HG03060 (cell line): ENCODE measurements around the gene CEACAM8.
"Not testable (repeated sequence)": the region's sequence is repeated elsewhere in the genome, so short reads cannot be mapped to it uniquely, and the experiment has no call there.

Experiments
- ATAC-seq: cut with Tn5 transposase; IDR thresholded peaks from one replicate; pipeline ENCODE4 v1.9.1; 2021; ENCODE audit warnings: low read depth, moderate number of reproducible peaks; ENCODE audit not compliant: unreplicated experiment

CEACAM8 gene

GRCh38 chr19:42576241-42576640, 18.5 kb downstream of the CEACAM8 start:
- ATAC-seq: no peak

- no peak for ATAC-seq
Observed at GRCh38 chr19:42573642-42574041, 21.1 kb downstream of the CEACAM8 start.

- no peak for ATAC-seq
Observed at GRCh38 chr19:42571116-42571515, 23.6 kb downstream of the CEACAM8 start.

- ATAC-seq: no peak
Observed at GRCh38 chr19:42569193-42569592, 25.5 kb downstream of the CEACAM8 start.

- ATAC-seq: no peak
Observed at GRCh38 chr19:42568006-42568405, 26.7 kb downstream of the CEACAM8 start.

GRCh38 chr19:42567567-42567966, 27.2 kb downstream of the CEACAM8 start:
- no peak for ATAC-seq

GRCh38 chr19:42563352-42564210, 31.1 kb downstream of the CEACAM8 start:
- no peak for ATAC-seq

- no peak for ATAC-seq
Observed at GRCh38 chr19:42561512-42561911, 33.2 kb downstream of the CEACAM8 start.

GRCh38 chr19:42560731-42561130, 34.0 kb downstream of the CEACAM8 start:
- no peak for ATAC-seq

- ATAC-seq: no peak
Observed at GRCh38 chr19:42558450-42559150, 36.1 kb downstream of the CEACAM8 start.

GRCh38 chr19:42557386-42557871, 37.3 kb downstream of the CEACAM8 start:
- not testable (repeated sequence) for ATAC-seq

GRCh38 chr19:42555801-42556200, 38.9 kb downstream of the CEACAM8 start:
- ATAC-seq: no peak

- ATAC-seq: no peak
Observed at GRCh38 chr19:42555317-42555716, 39.4 kb downstream of the CEACAM8 start.

GRCh38 chr19:42554046-42554575, 40.6 kb downstream of the CEACAM8 start:
- ATAC-seq: no peak

GRCh38 chr19:42553292-42554045, 41.3 kb downstream of the CEACAM8 start:
- ATAC-seq: no peak

- no peak for ATAC-seq
Observed at GRCh38 chr19:42552086-42553065, 42.3 kb downstream of the CEACAM8 start.

- ATAC-seq: not testable (repeated sequence)
Observed at GRCh38 chr19:42550521-42550920, 44.2 kb downstream of the CEACAM8 start.

- not testable (repeated sequence) for ATAC-seq
Observed at GRCh38 chr19:42549067-42549466, 45.7 kb downstream of the CEACAM8 start.

- ATAC-seq: no peak
Observed at GRCh38 chr19:42548552-42548951, 46.2 kb downstream of the CEACAM8 start.
